SU-DHL-6 (cell line): ENCODE results near the gene RAD51B.

ENCODE experiments used
- H2AFZ ChIP-seq: fragments of 200-600 bp; sonication (generic); 2 replicates; pipeline ENCODE4 v1.6.1; 2014; ENCODE audit warnings: low read depth, mild to moderate bottlenecking, moderate library complexity, mixed read lengths, antibody characterized with exemption, low read length; ENCODE audit not compliant: severe bottlenecking
- H3F3A ChIP-seq: fragments of 200-600 bp; shearing (Covaris generic); 2 replicates; pipeline ENCODE4 v1.6.0; 2016; ENCODE audit warnings: antibody characterized with exemption, mild to moderate bottlenecking; ENCODE audit not compliant: insufficient read depth
- H3K27ac ChIP-seq: fragments of 200-600 bp; sonication (generic); 2 replicates; pipeline ENCODE4 v1.5.1; 2016; ENCODE audit warnings: low read depth, mild to moderate bottlenecking, low read length, moderate library complexity, mixed read lengths
- H3K27me3 ChIP-seq: fragments of 200-600 bp; sonication (generic), shearing (Covaris generic); 2 replicates; pipeline ENCODE4 v1.6.0; 2014; ENCODE audit warnings: mild to moderate bottlenecking, low read length
- H3K36me3 ChIP-seq: fragments of 200-600 bp; sonication (generic); 2 replicates; pipeline ENCODE4 v1.6.1; 2014; ENCODE audit warnings: mild to moderate bottlenecking, low read length, mixed read lengths
- H3K4me2 ChIP-seq: fragments of 300-600, 200-600 bp; shearing (Covaris generic), sonication (generic); 2 replicates; pipeline ENCODE4 v1.6.0; 2014; ENCODE audit warnings: low read length, low read depth, mild to moderate bottlenecking; ENCODE audit not compliant: poor library complexity, severe bottlenecking
- H3K4me3 ChIP-seq: fragments of 200-600 bp; sonication (generic); 2 replicates; pipeline ENCODE4 v1.5.1; 2014; ENCODE audit warnings: antibody characterized with exemption, low read length, mild to moderate bottlenecking, mixed read lengths; ENCODE audit not compliant: insufficient read depth, poor library complexity, severe bottlenecking
- H3K79me2 ChIP-seq: fragments of 200-600 bp; sonication (generic); 2 replicates; pipeline ENCODE4 v1.6.1; 2014; ENCODE audit warnings: mild to moderate bottlenecking, low read length, moderate library complexity; ENCODE audit not compliant: insufficient read depth
- H3K9ac ChIP-seq: fragments of 200-600 bp; sonication (generic); 2 replicates; pipeline ENCODE4 v1.7.0; 2014; ENCODE audit warnings: mild to moderate bottlenecking, low read length
- H3K9me2 ChIP-seq: fragments of 200-600 bp; sonication (generic); replicated peaks from 2 replicates; pipeline ENCODE4 v1.6.1; 2014; ENCODE audit warnings: low read length; ENCODE audit not compliant: insufficient read depth
- H3K9me3 ChIP-seq: fragments of 200-600 bp; sonication (generic); 2 replicates; pipeline ENCODE4 v1.6.1; 2014; ENCODE audit warnings: low read length, mixed read lengths; ENCODE audit not compliant: insufficient read depth
- H4K20me1 ChIP-seq: fragments of 200-600 bp; sonication (generic); 2 replicates; pipeline ENCODE4 v1.6.1; 2014; ENCODE audit warnings: low read depth, mild to moderate bottlenecking, antibody characterized with exemption, low read length, moderate library complexity, mixed read lengths
- CTCF ChIP-seq: fragments of 200-600 bp; sonication (generic); IDR thresholded peaks from one replicate; pipeline ENCODE4 v1.5.1; 2017; ENCODE audit warnings: antibody characterized with exemption, mild to moderate bottlenecking, low read length, moderate library complexity; ENCODE audit not compliant: insufficient read depth, poor library complexity, severe bottlenecking
- EZH2phosphoT487 ChIP-seq: fragments of 200-600 bp; sonication (generic), shearing (Covaris generic); conservative IDR thresholded peaks from 2 replicates; pipeline ENCODE4 v1.6.1; 2018; ENCODE audit warnings: mild to moderate bottlenecking, antibody characterized with exemption, low read length, moderate library complexity, mixed read lengths

Gene RAD51B

GRCh38 chr14:68124050-68124449 is 304.5 kb downstream of the RAD51B start:
- H3K4me2 ChIP-seq: no peak overlapping the region
- no peaks in the 10 kb centered on the region for H3K79me2 ChIP-seq
- H3K4me3 ChIP-seq: no peak overlapping the region
- no peaks in the 10 kb centered on the region for H3K36me3 ChIP-seq
- H2AFZ ChIP-seq: no peak overlapping the region
- TF ChIP-seq CTCF (no peak), EZH2phosphoT487 (no peak)
- no peak overlapping the region for H3K27ac ChIP-seq
- H3K9me3 ChIP-seq: no peaks in the 10 kb centered on the region
- no peaks in the 10 kb centered on the region for H3K9me2 ChIP-seq
- no peak overlapping the region for H3K9ac ChIP-seq
- H3K27me3 ChIP-seq: no peaks in the 10 kb centered on the region
- no peaks in the 10 kb centered on the region for H3F3A ChIP-seq
- H4K20me1 ChIP-seq: no peaks in the 10 kb centered on the region

DNA sequence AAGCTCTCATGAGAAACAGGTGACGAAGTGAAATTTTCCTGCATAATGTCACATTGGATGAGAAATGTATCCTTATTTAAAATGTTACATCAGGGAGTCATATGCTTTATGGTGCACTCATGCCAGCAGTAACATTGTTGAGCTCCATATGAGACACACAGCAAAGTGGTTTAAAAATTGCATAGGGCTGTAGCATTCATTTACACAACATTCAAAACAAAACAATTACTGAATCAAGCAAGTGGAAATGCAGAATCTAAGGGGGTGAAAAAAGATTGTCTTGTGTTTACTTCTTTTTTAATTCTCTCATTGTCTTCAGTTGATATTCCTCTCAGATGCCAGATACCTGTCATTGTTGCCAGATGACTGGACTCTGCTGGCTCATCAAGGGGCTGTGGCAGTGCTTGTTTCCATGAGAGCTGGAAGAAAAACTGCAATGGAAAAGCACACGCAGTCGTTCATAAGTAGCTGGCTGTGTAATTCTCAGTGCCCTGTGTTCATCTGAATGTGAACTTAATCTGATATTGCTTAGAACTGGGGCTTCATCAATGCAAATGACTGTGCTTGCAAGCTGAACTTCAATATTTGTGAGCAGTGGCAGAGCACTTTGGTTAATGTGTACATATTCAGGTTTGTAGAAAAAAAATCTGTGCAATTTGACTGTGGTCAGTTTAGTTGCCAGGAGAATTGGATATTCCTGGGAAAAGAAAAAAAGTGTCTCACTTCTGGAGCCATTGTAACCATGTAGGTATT is 305.6 kb downstream of the RAD51B start:
- H2AFZ ChIP-seq: no peak overlapping the region
- no peaks in the 10 kb centered on the region for H3K27me3 ChIP-seq
- no peaks in the 10 kb centered on the region for H3K9me2 ChIP-seq
- H3K36me3 ChIP-seq: no peaks in the 10 kb centered on the region
- no peak overlapping the region for H3K27ac ChIP-seq
- no peaks in the 10 kb centered on the region for H3F3A ChIP-seq
- H3K79me2 ChIP-seq: no peaks in the 10 kb centered on the region
- no peaks in the 10 kb centered on the region for H3K9me3 ChIP-seq
- H3K9ac ChIP-seq: no peak overlapping the region
- no peaks in the 10 kb centered on the region for H4K20me1 ChIP-seq
- TF ChIP-seq CTCF: no peak
- TF ChIP-seq EZH2phosphoT487: no peak
- H3K4me3 ChIP-seq: no peak overlapping the region
- no peak overlapping the region for H3K4me2 ChIP-seq

- H3K36me3 ChIP-seq: no peaks in the 10 kb centered on the region
- no peak overlapping the region for H2AFZ ChIP-seq
- H3K9me3 ChIP-seq: no peaks in the 10 kb centered on the region
- H4K20me1 ChIP-seq: no peaks in the 10 kb centered on the region
- H3K9me2 ChIP-seq: no peaks in the 10 kb centered on the region
- H3K4me2 ChIP-seq: no peak overlapping the region
- TF ChIP-seq EZH2phosphoT487 (no peak), CTCF (no peak)
- no peaks in the 10 kb centered on the region for H3K79me2 ChIP-seq
- H3K27me3 ChIP-seq: no peaks in the 10 kb centered on the region
- H3K27ac ChIP-seq: no peak overlapping the region
- H3K4me3 ChIP-seq: no peak overlapping the region
- no peaks in the 10 kb centered on the region for H3F3A ChIP-seq
- no peak overlapping the region for H3K9ac ChIP-seq
Measured at GRCh38 chr14:68127166-68127565, 307.6 kb downstream of the RAD51B start.
